WERI-Rb-1 (cell line): ENCODE results near the gene TARBP1.

Source experiments
- DNase-seq: peaks from one replicate; pipeline ENCODE4 v3.0.0-alpha.2; 2020
- H3K27ac ChIP-seq: fragments of 250-450 bp; sonication (Bioruptor Pico); 2 replicates; pipeline ENCODE4 v1.5.1; 2020; ENCODE audit warnings: mild to moderate bottlenecking, moderate library complexity
- H3K27me3 ChIP-seq: fragments of 250-450 bp; sonication (Bioruptor Pico); 2 replicates; pipeline ENCODE4 v1.5.1; 2021; ENCODE audit warnings: mild to moderate bottlenecking, low read depth, moderate library complexity; ENCODE audit not compliant: insufficient read depth, severe bottlenecking
- H3K36me3 ChIP-seq: fragments of 250-450 bp; sonication (Bioruptor Pico); 2 replicates; pipeline ENCODE4 v1.5.1; 2020; ENCODE audit warnings: mild to moderate bottlenecking, moderate library complexity
- H3K4me3 ChIP-seq: 2 replicates; pipeline ENCODE4 v1.5.1; 2011; ENCODE audit warnings: low read depth, mild to moderate bottlenecking, control low read depth, low read length
- H3K9me3 ChIP-seq: fragments of 250-450 bp; sonication (Bioruptor Pico); 2 replicates; pipeline ENCODE4 v1.5.1; 2021; ENCODE audit warnings: mild to moderate bottlenecking, moderate library complexity; ENCODE audit not compliant: severe bottlenecking
- TF ChIP-seq, protein P1 (sequence below): IDR thresholded peaks from 2 replicates; pipeline ENCODE4 v1.5.1; 2011; ENCODE audit warnings: low read depth, mild to moderate bottlenecking, control low read depth, inconsistent platforms, low read length

The TARBP1 gene

DNA sequence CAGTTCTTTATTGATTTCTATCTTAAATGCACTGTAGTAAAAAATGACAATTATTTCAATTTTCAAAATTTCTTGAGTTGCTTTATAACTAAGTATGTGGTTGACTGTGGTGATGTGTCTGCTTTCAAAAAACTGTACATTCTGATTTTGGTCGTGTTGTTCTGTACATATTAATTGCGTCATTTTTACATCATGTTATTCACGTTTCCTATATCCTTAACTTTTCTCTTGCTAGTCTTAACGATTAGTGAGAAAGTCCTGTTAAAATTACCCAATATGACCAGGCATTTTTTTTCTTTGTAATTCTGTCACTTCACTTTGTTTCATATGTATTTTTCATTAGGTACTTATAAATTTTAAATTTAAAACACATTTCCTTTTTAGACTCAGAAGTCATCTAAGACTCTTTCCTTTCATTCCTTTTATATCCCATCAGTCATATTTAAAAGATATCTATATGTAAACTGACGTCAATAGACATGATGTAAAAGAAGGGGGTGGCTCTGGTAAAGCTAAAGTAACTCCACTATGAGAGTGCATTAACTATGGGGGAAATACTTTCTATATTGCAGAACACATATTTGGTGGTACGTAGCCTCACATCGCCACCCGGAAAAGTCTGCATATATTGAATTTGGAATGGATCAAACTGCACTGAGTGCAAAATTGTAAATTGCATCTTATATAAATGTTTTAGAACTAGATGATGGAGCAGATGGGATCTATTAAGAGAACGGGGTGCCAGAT lies 106.8 kb downstream of the TARBP1 start:
- peaks cover 4% of the 10 kb centered on the region for H3K9me3 ChIP-seq
- H3K36me3 ChIP-seq: peaks cover 27% of the 10 kb centered on the region
- TF ChIP-seq, protein P1, sequence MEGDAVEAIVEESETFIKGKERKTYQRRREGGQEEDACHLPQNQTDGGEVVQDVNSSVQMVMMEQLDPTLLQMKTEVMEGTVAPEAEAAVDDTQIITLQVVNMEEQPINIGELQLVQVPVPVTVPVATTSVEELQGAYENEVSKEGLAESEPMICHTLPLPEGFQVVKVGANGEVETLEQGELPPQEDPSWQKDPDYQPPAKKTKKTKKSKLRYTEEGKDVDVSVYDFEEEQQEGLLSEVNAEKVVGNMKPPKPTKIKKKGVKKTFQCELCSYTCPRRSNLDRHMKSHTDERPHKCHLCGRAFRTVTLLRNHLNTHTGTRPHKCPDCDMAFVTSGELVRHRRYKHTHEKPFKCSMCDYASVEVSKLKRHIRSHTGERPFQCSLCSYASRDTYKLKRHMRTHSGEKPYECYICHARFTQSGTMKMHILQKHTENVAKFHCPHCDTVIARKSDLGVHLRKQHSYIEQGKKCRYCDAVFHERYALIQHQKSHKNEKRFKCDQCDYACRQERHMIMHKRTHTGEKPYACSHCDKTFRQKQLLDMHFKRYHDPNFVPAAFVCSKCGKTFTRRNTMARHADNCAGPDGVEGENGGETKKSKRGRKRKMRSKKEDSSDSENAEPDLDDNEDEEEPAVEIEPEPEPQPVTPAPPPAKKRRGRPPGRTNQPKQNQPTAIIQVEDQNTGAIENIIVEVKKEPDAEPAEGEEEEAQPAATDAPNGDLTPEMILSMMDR: no peak
- DNase-seq: no peak
- H3K27me3 ChIP-seq: no peaks in the 10 kb centered on the region
- H3K4me3 ChIP-seq: peak overlapping the region; percentile 94
- H3K27ac ChIP-seq: no peak overlapping the region

DNA sequence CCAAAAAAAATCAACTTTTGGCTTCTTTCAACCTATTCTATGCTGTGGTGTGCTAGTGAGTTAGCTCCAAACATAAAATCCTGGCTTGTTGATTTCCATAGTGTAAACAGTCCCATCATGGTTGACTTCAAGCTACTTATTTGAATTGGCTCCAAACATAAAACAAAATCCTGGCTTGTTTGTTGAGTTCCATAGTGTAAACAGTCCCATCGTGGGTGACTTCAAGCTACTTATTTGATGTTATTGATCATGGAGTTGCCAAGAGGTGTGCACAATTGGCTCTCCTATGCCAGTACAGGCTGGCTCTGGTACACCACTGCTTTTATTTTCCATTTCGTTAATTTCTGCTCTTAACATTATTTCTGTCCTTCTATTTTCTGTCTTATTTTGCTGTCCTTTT lies 107.6 kb downstream of the TARBP1 start:
- DNase-seq: no peak
- peaks cover 4% of the 10 kb centered on the region for H3K9me3 ChIP-seq
- TF ChIP-seq, protein P1: no peak
- no peak overlapping the region for H3K27ac ChIP-seq
- H3K27me3 ChIP-seq: no peaks in the 10 kb centered on the region
- peaks cover 19% of the 10 kb centered on the region for H3K36me3 ChIP-seq
- no peak overlapping the region for H3K4me3 ChIP-seq

DNA sequence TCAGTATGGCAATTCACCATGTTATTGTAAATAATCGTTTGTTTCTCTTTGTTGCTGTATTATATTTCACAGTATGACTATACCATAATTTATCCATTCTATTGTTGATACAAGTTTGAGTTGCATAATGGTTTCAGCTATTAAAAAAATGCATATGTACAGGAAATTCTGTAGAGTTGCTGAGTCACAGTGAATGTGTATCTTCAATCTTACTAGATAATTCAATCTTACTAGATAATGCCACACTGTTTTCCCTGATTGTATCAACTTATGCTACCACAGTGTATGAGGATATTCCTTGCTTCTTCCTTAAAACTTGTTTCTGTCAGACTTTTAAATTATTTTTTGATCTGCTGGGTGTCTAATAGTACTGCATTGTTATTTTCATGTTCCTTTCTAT lies 109.2 kb downstream of the TARBP1 start:
- TF ChIP-seq, protein P1: no peak
- DNase-seq: no peak
- H3K27me3 ChIP-seq: peaks cover 3% of the 10 kb centered on the region
- no peak overlapping the region for H3K4me3 ChIP-seq
- H3K36me3 ChIP-seq: peaks cover 4% of the 10 kb centered on the region
- H3K27ac ChIP-seq: no peak overlapping the region
- peaks cover 4% of the 10 kb centered on the region for H3K9me3 ChIP-seq

DNA sequence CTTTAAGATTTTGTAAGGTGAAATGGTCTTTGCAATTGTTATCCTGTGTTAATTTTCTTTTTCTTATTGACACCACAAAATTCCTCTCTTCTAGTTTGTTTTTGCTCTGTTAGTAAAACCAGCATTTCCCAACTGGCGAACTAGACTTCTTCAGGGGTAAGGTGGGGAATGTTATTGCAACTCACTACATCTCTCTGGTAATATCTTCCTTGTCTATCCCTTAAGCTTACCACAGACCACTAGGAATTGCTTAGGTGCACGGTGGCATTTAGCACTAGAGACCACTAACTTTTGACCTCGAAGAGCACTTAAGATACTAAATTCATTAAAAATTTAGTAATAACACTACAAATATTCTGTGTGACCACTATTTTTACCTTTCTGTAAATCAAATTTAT lies 109.9 kb downstream of the TARBP1 start:
- Histone ChIP-seq H3K36me3 (no peaks in the 10 kb centered on the region), H3K9me3 (peaks cover 4% of the 10 kb centered on the region), H3K27me3 (peaks cover 3% of the 10 kb centered on the region), H3K27ac (no peak overlapping the region), H3K4me3 (no peak overlapping the region)
- TF ChIP-seq, protein P1: no peak
- no peak for DNase-seq

DNA sequence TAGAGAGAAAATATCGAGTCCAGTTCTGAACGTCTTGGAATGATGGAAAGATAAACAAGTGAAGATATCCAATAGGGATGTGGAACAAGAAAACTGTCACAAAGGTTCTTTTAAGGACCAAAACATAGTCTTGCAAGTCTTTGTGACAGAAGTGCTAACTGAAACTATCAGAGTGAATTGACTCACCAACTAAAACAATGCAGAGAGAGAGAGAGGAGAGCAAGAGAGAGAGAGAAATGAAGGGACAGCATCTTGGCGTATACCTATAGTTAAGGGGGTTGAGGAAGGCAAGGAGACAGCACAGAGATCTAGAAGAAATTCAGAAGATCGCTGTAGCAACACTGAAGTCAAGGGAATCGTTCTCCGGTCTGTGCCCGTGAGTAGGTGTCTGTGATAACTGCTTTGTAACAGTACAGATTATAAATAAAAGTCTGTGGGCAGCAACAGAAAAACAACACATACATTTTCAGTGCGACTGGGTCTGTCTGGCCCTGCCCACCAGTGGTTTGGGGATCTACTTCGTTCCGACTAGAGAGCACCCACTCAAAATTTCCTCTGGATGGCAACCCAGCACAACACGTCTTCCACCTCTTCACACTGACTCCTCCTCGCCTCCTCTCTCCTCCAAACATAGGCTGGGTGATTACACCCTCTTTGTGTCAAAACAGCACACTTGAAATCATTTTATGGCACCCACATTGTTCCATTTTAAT lies 110.5 kb downstream of the TARBP1 start:
- Histone ChIP-seq H3K27me3 (peaks cover 3% of the 10 kb centered on the region), H3K36me3 (no peaks in the 10 kb centered on the region), H3K27ac (no peak overlapping the region), H3K9me3 (peaks cover 4% of the 10 kb centered on the region), H3K4me3 (no peak overlapping the region)
- no peak for DNase-seq
- TF ChIP-seq, protein P1: no peak
